Glomerular visceral epithelial cell (primary cell): ENCODE results near the gene ARID1A.
A peak's percentile ranks its signal among the peaks of the same experiment; 100 is the strongest.

Experiments
- DNase-seq: peaks from one replicate; pipeline ENCODE4 v3.0.0-alpha.2; 2016; ENCODE audit errors: extremely low spot score

ARID1A gene

GRCh38 chr1:26695356-26696118, at the start of gene ARID1A:
Gene ARID1A (plus strand): TSS chr1:26696015. CDS start chr1:26696404, 389 bp downstream.
- peak; percentile 96 for DNase-seq

DNA sequence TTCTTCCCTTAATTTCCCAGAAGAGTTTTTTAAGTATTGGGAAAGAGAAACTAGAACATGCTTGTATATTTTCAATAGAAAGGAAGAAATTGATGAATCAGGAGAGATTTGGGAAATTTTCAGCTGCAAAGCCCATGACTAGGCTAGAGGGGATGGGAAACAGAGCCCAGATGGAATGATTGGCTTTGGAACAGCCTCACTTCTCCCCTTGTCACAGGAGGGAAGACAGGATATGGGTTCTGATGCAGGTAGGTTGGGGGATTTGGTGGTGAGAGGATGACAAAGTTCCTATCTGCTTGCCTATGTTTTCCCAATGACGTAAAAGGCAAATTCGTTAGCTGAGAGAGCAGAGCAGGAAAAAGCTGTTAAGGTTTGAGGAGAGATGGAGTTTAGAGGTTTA, 31.0 kb upstream of the ARID1A start:
- DNase-seq = no peak

GRCh38 chr1:26666855-26667254, 29.0 kb upstream of the ARID1A start:
- peak; percentile 16 for DNase-seq

- DNase-seq = peak; percentile 29
Measured at GRCh38 chr1:26668106-26668786, 27.6 kb upstream of the ARID1A start.

GRCh38 chr1:26677306-26678115, 18.3 kb upstream of the ARID1A start:
- DNase-seq = peak; percentile 93

GRCh38 chr1:26684763-26685508, 10.9 kb upstream of the ARID1A start:
- no peak for DNase-seq

GRCh38 chr1:26686795-26687194, 9.0 kb upstream of the ARID1A start:
- no peak for DNase-seq

DNA sequence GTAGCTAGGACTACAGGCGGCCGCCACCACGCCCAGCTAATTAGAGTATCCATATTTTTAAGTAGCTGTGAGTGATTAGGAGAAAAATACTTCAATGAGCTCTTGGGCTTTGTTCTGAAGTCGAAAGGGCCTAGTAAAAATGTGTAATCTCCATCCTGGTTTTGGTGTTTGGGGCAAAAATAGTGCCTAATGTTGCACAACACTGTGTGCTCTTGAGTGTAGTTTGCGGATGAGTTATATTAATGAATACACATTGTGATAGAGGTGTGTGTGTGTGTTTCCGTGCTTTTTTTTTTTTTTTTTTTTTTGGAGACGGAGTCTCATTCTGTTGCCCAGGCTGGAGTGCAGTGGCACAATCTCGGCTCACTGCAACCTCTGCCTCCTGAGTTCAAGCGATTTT, 6.3 kb upstream of the ARID1A start:
- no peak for DNase-seq

- no peak for DNase-seq
Measured at GRCh38 chr1:26690157-26690556, 5.7 kb upstream of the ARID1A start.

GRCh38 chr1:26690576-26691031, 5.2 kb upstream of the ARID1A start:
- no peak for DNase-seq

DNA sequence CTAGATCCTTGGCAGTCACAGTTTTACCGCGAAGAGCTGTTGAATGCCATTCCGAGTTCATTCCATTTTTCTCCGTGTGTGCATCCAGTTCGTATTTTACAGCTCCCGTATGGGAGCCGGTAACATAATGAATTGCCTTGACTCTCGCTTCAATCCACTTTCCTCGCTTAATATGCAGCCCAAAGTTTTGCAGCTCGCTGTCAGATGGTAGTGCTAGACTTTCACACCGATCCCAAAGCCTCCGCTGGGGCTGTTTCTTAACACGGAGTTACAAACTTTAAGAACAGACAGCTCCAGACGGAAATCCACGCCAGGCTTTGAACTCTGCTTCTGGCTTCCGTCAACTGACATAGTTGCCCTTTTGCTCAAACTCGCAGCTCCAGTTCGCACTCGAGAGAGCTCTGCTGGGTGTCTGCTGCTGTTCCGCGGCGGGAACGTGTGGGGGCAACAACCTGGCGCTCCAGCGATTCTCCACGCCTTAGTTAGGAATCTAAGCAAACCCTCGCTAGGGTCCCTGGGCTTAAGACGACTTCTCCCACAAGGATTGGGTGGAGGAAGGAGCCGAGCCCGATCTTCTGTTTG, 3.5 kb upstream of the ARID1A start:
- peak; percentile 89 for DNase-seq

DNA sequence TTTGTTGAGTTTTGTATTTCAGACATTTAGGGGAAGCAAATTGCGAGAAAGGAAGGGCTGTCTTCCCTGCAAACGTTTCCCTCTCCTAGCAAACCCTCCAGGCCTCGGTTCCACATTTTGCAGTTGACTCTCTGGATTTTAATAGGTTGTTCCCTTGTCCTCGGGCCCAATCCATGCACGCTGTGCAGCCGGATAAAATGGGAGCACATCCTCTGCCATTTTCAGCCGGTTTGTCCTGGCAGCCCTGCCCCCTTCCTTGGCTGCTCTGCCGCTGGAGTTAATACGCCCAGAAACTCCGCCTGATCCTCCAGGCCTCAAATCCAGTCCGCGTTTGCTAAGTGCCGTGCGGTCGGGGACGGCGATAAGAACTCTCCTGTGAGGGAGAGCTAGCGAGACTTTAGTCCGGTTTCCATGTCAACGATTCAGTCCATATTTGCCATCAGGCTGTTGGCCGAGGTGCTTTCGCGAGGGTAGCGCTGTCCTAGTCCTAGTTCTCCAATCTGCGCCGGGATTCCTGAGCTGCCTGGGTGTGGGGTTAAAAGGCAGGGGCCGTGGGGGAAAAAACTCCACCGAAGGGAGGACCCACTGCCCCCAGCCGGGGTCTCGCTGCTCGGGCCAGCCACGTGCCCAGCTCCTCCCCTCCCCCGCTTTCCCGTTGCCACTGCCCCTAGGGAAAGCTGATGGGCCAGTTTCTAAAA, 2.9 kb upstream of the ARID1A start:
- peak; percentile 96 for DNase-seq

DNA sequence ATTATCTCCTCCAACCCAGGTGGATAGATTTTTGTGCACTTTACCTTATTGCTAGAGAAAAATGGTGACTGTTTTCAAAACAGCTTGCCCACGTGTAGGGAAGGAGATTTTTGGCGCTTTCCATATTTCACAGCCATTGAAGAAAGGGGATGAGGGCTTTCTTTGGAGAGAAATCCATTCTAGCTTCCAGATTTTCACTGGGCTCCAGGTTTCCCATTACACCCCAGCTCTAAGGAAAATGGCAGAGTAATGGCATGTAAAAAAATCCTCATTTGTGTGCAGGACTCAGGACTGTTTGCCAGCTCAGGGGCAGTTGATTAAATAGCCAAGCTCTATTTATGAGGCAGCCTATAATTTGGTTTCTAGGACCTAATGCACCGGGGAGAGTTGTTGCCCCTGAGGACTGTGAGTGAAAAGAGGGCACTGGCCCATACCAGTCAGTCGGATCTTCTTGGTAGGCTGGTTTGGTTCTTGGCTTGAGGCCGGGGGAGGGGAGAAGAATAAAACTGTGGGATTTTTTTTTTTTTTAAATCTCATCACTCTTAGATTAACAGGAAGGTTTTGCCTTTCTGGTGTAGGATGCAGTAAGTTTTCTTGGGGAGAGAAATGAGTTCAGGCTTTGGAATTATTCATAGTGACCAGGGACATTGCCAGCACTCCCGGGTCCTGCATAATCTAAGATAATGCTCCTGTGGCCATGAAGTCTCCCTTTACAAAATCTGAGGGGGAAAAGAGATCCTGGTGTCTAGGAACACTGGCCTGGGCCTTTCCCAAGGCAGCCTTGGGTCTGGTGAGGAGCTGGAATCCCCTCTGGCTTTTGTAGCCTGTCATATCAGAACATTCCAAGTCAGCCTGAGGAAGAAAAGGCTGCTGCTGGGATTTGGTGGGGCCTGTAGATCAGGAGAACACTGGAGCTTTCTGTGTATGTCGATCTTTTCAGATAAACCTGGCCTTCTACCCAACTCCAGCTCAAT, 1.9 kb upstream of the ARID1A start:
- no peak for DNase-seq

- no peak for DNase-seq
Measured at GRCh38 chr1:26694638-26695355, 1.0 kb upstream of the ARID1A start.

DNA sequence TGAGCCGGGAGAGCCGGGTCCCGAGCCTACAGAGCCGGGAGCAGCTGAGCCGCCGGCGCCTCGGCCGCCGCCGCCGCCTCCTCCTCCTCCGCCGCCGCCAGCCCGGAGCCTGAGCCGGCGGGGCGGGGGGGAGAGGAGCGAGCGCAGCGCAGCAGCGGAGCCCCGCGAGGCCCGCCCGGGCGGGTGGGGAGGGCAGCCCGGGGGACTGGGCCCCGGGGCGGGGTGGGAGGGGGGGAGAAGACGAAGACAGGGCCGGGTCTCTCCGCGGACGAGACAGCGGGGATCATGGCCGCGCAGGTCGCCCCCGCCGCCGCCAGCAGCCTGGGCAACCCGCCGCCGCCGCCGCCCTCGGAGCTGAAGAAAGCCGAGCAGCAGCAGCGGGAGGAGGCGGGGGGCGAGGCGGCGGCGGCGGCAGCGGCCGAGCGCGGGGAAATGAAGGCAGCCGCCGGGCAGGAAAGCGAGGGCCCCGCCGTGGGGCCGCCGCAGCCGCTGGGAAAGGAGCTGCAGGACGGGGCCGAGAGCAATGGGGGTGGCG, 371 bp downstream of the ARID1A start:
- DNase-seq = no peak

DNA sequence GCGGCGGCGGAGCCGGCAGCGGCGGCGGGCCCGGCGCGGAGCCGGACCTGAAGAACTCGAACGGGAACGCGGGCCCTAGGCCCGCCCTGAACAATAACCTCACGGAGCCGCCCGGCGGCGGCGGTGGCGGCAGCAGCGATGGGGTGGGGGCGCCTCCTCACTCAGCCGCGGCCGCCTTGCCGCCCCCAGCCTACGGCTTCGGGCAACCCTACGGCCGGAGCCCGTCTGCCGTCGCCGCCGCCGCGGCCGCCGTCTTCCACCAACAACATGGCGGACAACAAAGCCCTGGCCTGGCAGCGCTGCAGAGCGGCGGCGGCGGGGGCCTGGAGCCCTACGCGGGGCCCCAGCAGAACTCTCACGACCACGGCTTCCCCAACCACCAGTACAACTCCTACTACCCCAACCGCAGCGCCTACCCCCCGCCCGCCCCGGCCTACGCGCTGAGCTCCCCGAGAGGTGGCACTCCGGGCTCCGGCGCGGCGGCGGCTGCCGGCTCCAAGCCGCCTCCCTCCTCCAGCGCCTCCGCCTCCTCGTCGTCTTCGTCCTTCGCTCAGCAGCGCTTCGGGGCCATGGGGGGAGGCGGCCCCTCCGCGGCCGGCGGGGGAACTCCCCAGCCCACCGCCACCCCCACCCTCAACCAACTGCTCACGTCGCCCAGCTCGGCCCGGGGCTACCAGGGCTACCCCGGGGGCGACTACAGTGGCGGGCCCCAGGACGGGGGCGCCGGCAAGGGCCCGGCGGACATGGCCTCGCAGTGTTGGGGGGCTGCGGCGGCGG, 1.0 kb downstream of the ARID1A start:
- DNase-seq = no peak

DNA sequence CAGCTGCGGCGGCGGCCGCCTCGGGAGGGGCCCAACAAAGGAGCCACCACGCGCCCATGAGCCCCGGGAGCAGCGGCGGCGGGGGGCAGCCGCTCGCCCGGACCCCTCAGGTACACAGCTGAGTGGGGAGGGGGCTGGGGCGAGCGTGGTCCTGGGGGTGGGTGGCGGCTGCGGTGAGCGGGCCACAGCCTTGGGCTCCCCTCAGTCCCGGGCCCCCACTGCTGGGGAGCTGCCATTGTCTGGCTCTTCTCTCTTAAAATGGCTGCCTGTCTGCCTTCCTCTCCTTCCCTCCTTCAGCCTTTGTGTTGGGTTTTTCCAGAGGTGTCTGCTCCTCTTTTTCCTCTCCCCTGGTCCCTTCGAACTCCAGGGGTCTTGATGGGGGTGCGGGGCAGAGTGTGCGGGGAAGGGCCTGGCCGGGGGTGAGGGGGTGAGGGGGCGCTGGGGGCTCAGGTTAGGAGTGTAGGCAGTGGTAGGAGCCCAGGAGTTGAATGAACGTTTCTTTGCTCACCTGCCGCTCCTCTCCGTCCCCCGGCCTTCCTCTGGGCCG, 1.7 kb downstream of the ARID1A start:
- no peak for DNase-seq
